PFSK-1 (cell line): ENCODE data around the gene ANKFN1.

Experiments
- FOXP2 ChIP-seq: optimal IDR thresholded peaks from 2 replicates; pipeline ENCODE3; 2011; ENCODE audit warnings: borderline replicate concordance, control low read depth, inconsistent platforms; ENCODE audit not compliant: insufficient read depth; ENCODE audit errors: extremely low read length, extremely low read depth
- POLR2AphosphoS5 ChIP-seq: IDR thresholded peaks from 2 replicates; pipeline ENCODE4 v1.6.1; 2012; ENCODE audit warnings: low read depth, mild to moderate bottlenecking, control low read depth, low read length, moderate library complexity
- REST ChIP-seq, 2 experiments: IDR thresholded peaks; 2 replicates each; pipeline versions ENCODE4 v1.6.1 to v1.8.0; 2011 to 2012; ENCODE audit warnings: low read depth in 2 of 2, low read length in 2 of 2, control low read depth in 1 of 2, inconsistent platforms in 1 of 2, mild to moderate bottlenecking in 1 of 2, moderate library complexity in 1 of 2; ENCODE audit not compliant: insufficient read depth in 1 of 2
- SIN3A ChIP-seq: IDR thresholded peaks from 2 replicates; pipeline ENCODE4 v1.6.1; 2012; ENCODE audit warnings: mild to moderate bottlenecking, low read length, moderate library complexity, borderline replicate concordance; ENCODE audit not compliant: insufficient read depth
- TAF1 ChIP-seq: IDR thresholded peaks from 2 replicates; pipeline ENCODE4 v1.6.1; 2012; ENCODE audit warnings: low read length, control low read depth, borderline replicate concordance; ENCODE audit not compliant: insufficient read depth

Gene ANKFN1

GRCh38 chr17:56274491-56274890, 121.2 kb downstream of the ANKFN1 start:
- TF ChIP-seq POLR2AphosphoS5 = no peak
- TF ChIP-seq SIN3A = no peak
- no peak for TF ChIP-seq TAF1

DNA sequence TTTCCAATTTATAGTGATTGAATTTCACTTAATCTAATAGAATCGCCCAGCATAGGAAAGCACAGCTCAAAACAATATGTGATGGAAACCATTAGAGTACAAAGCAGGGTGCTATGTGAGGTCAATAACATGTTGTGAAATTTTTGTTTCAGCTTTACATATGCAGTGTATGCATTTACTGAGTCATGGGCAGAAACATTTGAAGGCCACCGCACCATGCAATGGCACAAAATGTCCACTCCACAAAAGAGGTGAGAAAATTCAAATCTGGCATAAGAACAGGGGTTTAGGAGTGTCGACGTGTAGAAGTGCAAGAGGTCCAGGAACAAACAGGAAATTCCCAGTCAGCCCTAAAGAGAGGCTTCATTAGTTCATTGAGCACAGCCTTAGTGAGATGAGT, 131.2 kb downstream of the ANKFN1 start:
- TF ChIP-seq REST (IDR thresholded peaks at IDR 0.05; ENCODE audit: insufficient read depth in 1 of 2, low read depth in 2 of 2, low read length in 2 of 2) (no peak), FOXP2 (no peak), POLR2AphosphoS5 (no peak), SIN3A (no peak), TAF1 (no peak)

GRCh38 chr17:56289321-56289720, 136.0 kb downstream of the ANKFN1 start:
- TF ChIP-seq REST (IDR thresholded peaks at IDR 0.05; ENCODE audit: insufficient read depth in 1 of 2, low read depth in 2 of 2, low read length in 2 of 2) (no peak), SIN3A (no peak), TAF1 (no peak), FOXP2 (no peak), POLR2AphosphoS5 (no peak)

DNA sequence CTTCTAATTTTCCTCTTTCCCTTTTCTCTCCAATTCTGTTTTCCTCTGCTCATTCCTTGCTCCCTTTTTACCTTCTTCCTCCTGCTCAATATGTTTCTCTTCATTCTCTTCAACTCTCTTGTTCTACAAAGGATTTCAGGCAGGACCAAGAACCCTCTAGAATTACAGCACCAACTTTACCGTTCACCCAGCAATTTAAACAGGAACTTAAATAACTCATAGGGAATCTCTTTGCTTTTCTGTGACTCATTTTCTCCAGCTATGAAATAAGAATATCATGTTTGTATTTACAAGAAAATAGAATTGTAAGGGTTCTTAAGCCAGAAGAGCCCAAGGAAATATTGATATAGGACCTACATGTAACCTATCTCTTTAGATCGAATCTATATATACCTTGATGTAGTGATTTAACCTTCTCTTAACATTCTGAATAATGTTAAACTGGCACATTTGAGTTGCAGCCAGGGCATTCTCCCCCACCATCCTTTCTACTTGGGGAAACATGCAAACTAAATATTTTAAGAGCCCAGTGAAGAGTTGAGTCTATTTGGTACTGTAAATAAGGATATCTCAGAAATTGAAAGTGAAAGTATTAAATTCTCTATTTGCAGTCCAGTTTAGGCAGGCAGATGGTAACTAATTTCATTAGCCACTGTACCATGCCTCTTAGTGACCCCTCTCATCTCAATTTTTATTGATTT, 137.0 kb downstream of the ANKFN1 start:
- TF ChIP-seq SIN3A (no peak), TAF1 (no peak), FOXP2 (no peak), POLR2AphosphoS5 (no peak), REST (IDR thresholded peaks at IDR 0.05; ENCODE audit: insufficient read depth in 1 of 2, low read depth in 2 of 2, low read length in 2 of 2) (no peak)

GRCh38 chr17:56290802-56291118, 137.5 kb downstream of the ANKFN1 start:
- no peak for TF ChIP-seq TAF1
- no peak for TF ChIP-seq POLR2AphosphoS5
- TF ChIP-seq SIN3A = no peak
- TF ChIP-seq FOXP2 = no peak
- no peak for TF ChIP-seq REST (IDR thresholded peaks at IDR 0.05; ENCODE audit: insufficient read depth in 1 of 2, low read depth in 2 of 2, low read length in 2 of 2)
